ENCODE measurements around the gene POLR2J2.
"Not testable (repeated sequence)": the region's sequence is repeated elsewhere in the genome, so short reads cannot be mapped to it uniquely, and the experiment has no call there.

Gene POLR2J2

DNA sequence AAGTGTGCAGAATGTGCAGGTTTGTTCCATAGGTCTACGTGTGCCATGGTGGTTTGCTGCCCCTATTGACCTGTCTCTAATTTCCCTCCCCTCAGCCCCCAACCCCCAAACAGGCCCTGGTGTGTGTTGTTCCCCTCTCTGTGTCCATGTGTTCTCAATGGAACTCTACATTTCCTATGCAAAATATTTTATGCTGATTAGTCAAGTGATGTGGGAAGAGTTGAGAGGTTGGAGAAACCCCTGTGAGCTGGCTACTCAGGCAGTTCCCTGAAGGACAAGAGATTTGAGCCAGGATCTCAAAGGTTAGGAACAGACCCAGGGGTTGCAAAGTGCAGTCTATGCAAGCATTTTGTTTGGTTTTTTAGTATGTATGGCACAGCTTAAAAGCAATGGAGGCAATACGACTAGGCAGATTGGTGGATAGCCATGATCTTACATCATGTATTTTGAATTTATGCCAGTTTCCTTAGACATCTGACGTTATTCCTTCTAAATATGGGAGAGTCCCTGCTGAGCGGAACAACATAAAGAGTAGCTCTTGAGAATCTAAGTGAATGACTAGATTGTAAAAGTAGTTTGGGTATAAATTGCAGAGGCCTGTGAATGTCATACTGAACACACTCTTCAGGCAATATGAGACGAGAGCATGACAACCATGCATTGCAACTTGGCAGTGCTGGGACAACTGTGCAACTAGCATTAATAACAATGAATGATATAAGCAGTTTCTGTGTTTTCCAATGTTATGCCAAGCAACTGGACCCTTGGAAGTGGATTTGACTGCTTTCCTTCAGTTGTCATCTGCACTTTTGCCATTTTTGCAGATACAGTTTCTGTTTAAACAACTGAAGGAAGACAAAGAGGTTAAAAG lies 26.4 kb upstream of the POLR2J2 start:
- not testable (repeated sequence) for H3K9ac ChIP-seq (ENCODE audit: low read depth, low read length); H3K9me3 ChIP-seq (ENCODE audit: insufficient read depth, low read length, severe bottlenecking); H3K36me3 ChIP-seq (ENCODE audit: insufficient read depth, low read length); H3K27me3 ChIP-seq (ENCODE audit: insufficient read depth, low read length, poor library complexity); H3K4me1 ChIP-seq (ENCODE audit: insufficient read depth, low read length); H4K20me1 ChIP-seq (ENCODE audit: insufficient read depth, low read length); H3K27ac ChIP-seq (ENCODE audit: low read length); ATAC-seq (ENCODE audit: insufficient read depth, low read depth); DNase-seq; H2AFZ ChIP-seq (ENCODE audit: low read depth, low read length); H3K79me2 ChIP-seq (ENCODE audit: insufficient read depth, low read length); H3K4me2 ChIP-seq (ENCODE audit: insufficient read depth, low read length); H3K4me3 ChIP-seq (ENCODE audit: low read depth in 1 of 2, low read length in 2 of 2)

DNA sequence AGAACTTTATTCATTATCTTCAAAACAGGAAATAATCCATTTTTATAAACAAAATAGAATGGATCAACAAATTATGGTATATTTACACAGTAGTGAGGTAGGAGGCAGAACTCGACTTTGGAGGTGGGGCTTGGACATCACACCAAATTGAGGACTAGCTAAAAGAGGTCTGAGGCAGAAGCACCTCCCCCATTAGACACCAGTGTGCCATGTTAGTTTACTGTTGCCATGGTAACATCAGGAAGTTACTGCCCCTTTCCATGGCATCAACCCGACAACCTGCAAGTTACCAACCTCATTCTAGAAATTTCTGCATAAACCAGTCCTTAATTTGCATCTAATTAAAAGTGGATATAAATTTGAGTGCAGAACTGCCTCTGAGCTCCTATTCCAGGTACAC lies 24.5 kb upstream of the POLR2J2 start:
- H4K20me1 ChIP-seq (ENCODE audit: insufficient read depth, low read length); DNase-seq; H3K9ac ChIP-seq (ENCODE audit: low read depth, low read length); H3K36me3 ChIP-seq (ENCODE audit: insufficient read depth, low read length); H3K9me3 ChIP-seq (ENCODE audit: insufficient read depth, low read length, severe bottlenecking); H3K27me3 ChIP-seq (ENCODE audit: insufficient read depth, low read length, poor library complexity); ATAC-seq (ENCODE audit: insufficient read depth, low read depth); H3K4me3 ChIP-seq (ENCODE audit: low read depth in 1 of 2, low read length in 2 of 2); H3K4me2 ChIP-seq (ENCODE audit: insufficient read depth, low read length); H3K79me2 ChIP-seq (ENCODE audit: insufficient read depth, low read length); H3K4me1 ChIP-seq (ENCODE audit: insufficient read depth, low read length); H2AFZ ChIP-seq (ENCODE audit: low read depth, low read length); H3K27ac ChIP-seq (ENCODE audit: low read length): not testable (repeated sequence)

DNA sequence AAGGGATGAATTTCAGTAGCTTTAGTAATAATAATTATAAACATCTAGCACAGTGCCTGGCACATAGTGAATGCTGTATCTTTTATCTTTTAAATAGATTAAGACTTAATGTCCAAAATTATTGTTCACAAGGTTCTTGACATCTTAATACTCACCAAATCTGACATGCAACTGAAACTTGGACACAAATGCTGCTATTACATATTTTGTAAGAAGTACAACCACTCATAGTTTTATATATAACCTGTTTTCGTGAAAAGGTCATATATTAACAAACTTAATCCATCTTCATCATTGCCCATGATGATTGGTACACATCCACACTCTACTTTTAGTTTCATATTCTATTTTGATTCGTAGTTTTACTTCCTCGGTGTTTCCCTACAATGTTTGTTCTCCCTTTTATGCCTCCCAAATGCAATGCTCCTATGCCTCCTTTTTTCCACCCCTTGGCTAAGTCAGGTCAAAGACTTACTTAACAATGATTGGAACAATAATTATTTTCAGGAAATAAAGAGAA lies 23.6 kb upstream of the POLR2J2 start:
- not testable (repeated sequence) for H3K27ac ChIP-seq (ENCODE audit: low read length); H3K9me3 ChIP-seq (ENCODE audit: insufficient read depth, low read length, severe bottlenecking); ATAC-seq (ENCODE audit: insufficient read depth, low read depth); H3K4me3 ChIP-seq (ENCODE audit: low read depth in 1 of 2, low read length in 2 of 2); H3K4me2 ChIP-seq (ENCODE audit: insufficient read depth, low read length); H3K79me2 ChIP-seq (ENCODE audit: insufficient read depth, low read length); H3K4me1 ChIP-seq (ENCODE audit: insufficient read depth, low read length); H3K27me3 ChIP-seq (ENCODE audit: insufficient read depth, low read length, poor library complexity); H3K36me3 ChIP-seq (ENCODE audit: insufficient read depth, low read length); H4K20me1 ChIP-seq (ENCODE audit: insufficient read depth, low read length); DNase-seq; H3K9ac ChIP-seq (ENCODE audit: low read depth, low read length); H2AFZ ChIP-seq (ENCODE audit: low read depth, low read length)

DNA sequence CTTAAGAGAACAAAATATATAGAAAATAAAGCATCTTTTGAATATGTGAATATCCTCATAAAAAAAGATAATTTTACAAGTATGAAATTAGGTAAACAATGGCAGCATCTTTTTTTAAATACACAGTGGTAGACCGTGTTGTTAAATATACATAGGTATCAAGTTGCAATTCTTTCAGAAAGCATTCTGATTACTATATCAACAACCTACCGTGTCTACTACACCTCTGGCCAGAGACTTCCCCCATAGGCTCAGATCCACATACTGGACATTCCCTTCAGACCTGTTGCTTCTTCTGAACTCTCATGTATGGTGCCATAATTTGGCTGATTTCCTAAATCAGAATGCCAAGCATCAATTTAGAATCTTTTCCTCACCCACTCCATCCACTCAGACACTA lies 22.5 kb upstream of the POLR2J2 start:
- not testable (repeated sequence) for H3K27ac ChIP-seq (ENCODE audit: low read length); H3K4me2 ChIP-seq (ENCODE audit: insufficient read depth, low read length); H3K79me2 ChIP-seq (ENCODE audit: insufficient read depth, low read length); H3K27me3 ChIP-seq (ENCODE audit: insufficient read depth, low read length, poor library complexity); ATAC-seq (ENCODE audit: insufficient read depth, low read depth); H3K36me3 ChIP-seq (ENCODE audit: insufficient read depth, low read length); H3K9me3 ChIP-seq (ENCODE audit: insufficient read depth, low read length, severe bottlenecking); H2AFZ ChIP-seq (ENCODE audit: low read depth, low read length); H3K4me1 ChIP-seq (ENCODE audit: insufficient read depth, low read length); H3K9ac ChIP-seq (ENCODE audit: low read depth, low read length); H4K20me1 ChIP-seq (ENCODE audit: insufficient read depth, low read length); H3K4me3 ChIP-seq (ENCODE audit: low read depth in 1 of 2, low read length in 2 of 2); DNase-seq

DNA sequence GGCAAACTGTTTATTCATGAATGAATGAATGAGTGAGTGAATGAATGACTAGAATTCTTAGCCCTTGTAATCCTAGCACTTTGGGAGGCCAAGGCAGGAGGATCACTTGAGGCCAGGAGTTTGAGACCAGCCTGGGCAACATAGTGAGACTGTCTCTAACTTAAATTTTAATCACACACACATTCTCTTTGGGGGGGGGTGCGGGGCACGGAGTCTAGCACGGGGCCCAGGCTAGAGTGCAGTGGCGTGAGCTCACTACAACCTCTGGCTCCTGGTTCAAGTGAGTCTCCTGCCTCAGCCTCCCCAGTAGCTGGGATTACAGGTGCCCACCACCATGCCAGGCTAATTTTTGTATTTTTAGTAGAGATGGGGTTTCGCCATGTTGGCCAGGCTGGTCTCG lies 19.1 kb upstream of the POLR2J2 start:
- H3K4me2 ChIP-seq (ENCODE audit: insufficient read depth, low read length); DNase-seq; H2AFZ ChIP-seq (ENCODE audit: low read depth, low read length); H3K36me3 ChIP-seq (ENCODE audit: insufficient read depth, low read length); H4K20me1 ChIP-seq (ENCODE audit: insufficient read depth, low read length); H3K9me3 ChIP-seq (ENCODE audit: insufficient read depth, low read length, severe bottlenecking); H3K79me2 ChIP-seq (ENCODE audit: insufficient read depth, low read length); H3K27ac ChIP-seq (ENCODE audit: low read length); ATAC-seq (ENCODE audit: insufficient read depth, low read depth); H3K4me3 ChIP-seq (ENCODE audit: low read depth in 1 of 2, low read length in 2 of 2); H3K27me3 ChIP-seq (ENCODE audit: insufficient read depth, low read length, poor library complexity); H3K9ac ChIP-seq (ENCODE audit: low read depth, low read length); H3K4me1 ChIP-seq (ENCODE audit: insufficient read depth, low read length): not testable (repeated sequence)

DNA sequence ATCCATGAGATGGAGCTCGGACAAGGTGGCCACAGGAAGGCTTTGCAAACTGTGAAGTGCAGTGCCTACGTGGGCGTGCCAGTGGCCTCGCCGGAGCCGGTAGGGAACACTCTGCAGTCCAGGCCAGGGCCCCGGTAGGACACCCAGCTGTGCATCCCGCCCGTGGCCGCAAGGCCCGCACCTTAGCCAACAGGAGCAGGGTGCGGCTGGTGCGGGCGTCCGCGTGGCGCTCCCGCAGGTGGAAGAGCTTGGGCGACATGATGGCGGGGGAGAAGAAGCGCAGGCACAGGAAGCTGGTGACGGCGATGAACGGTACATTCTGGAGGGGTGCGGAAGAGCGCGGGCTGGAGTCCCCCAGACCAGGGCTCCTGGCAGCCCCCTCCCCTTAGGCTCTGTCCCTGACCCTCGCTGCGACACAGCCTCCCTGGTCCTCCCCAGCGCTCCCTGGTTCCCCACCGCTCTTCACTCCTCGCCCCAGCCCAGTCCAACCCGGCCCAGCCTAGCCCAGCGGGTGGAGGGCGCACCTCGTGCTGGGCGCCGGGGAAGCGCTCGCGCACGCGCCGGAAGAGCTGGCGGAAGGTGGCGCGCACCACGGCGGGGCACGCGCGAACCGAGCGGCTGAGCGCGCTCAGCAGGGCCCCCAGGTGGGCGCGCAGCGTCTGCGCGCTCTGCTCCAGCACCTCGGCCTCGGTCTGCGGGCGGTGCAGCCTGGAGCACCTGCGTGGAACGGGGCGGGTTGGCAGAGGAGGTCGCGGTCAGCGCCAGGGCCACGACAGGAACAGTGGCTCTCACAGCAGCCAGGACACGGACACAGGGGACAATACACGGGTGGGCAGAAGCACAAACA lies 18.2 kb upstream of the POLR2J2 start:
- not testable (repeated sequence) for H3K27me3 ChIP-seq (ENCODE audit: insufficient read depth, low read length, poor library complexity); H3K36me3 ChIP-seq (ENCODE audit: insufficient read depth, low read length); DNase-seq; H3K9me3 ChIP-seq (ENCODE audit: insufficient read depth, low read length, severe bottlenecking); H4K20me1 ChIP-seq (ENCODE audit: insufficient read depth, low read length); H3K4me1 ChIP-seq (ENCODE audit: insufficient read depth, low read length); H3K9ac ChIP-seq (ENCODE audit: low read depth, low read length); H3K79me2 ChIP-seq (ENCODE audit: insufficient read depth, low read length); H3K27ac ChIP-seq (ENCODE audit: low read length); H3K4me3 ChIP-seq (ENCODE audit: low read depth in 1 of 2, low read length in 2 of 2); H2AFZ ChIP-seq (ENCODE audit: low read depth, low read length); H3K4me2 ChIP-seq (ENCODE audit: insufficient read depth, low read length)
- peak; percentile 91 for ATAC-seq (ENCODE audit: insufficient read depth, low read depth)

DNA sequence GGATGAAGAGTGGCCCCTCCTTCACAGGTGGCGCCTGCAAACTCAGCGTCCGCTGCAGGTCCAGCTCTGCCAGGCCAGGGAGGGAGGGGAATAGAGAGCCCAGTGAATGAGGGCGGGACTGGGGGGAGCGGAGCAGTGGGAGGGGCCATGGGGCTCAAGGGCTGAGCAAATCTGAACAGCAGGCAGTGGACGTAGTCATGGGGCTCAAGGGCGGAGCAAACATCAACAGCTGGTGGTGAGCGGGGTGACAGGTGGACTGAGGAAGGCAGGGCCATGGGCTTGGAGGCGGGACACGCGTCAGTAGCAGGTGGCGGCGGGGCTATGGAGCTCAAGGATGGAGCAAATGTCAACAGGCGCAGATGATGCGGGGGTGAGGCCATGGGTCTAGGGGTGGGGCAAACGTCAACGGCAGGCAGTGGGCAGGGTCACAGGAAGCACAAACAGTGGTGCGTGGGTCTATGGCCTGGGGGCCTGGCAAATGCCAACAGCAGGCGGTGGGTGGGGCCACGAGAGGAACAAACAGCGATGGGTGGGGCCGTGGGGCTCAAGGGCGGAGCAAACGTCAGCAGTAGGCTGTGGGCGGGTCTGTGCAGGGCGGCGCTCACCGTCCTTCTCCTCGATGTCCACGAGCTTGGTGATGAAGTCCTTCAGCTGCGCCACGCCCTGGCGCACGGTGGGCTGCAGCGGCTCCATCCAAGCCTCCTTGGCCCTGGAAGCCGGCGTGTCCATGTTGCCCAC lies 17.0 kb upstream of the POLR2J2 start:
- not testable (repeated sequence) for H3K9me3 ChIP-seq (ENCODE audit: insufficient read depth, low read length, severe bottlenecking); H2AFZ ChIP-seq (ENCODE audit: low read depth, low read length); H3K27me3 ChIP-seq (ENCODE audit: insufficient read depth, low read length, poor library complexity); H4K20me1 ChIP-seq (ENCODE audit: insufficient read depth, low read length); DNase-seq; H3K4me1 ChIP-seq (ENCODE audit: insufficient read depth, low read length); H3K9ac ChIP-seq (ENCODE audit: low read depth, low read length); H3K4me2 ChIP-seq (ENCODE audit: insufficient read depth, low read length); H3K36me3 ChIP-seq (ENCODE audit: insufficient read depth, low read length); H3K79me2 ChIP-seq (ENCODE audit: insufficient read depth, low read length); H3K27ac ChIP-seq (ENCODE audit: low read length); H3K4me3 ChIP-seq (ENCODE audit: low read depth in 1 of 2, low read length in 2 of 2)
- ATAC-seq (ENCODE audit: insufficient read depth, low read depth): peak; percentile 32; the same call in 1 of the 3 replicates
